ENCODE results near the gene KLHL13.
"Not testable (repeated sequence)": the region's sequence is repeated elsewhere in the genome, so short reads cannot be mapped to it uniquely, and the experiment has no call there.

The KLHL13 gene

GRCh38 chrX:118116713-118117550 lies at the start of gene KLHL13:
Gene KLHL13, minus strand, starts transcription at chrX:118116810. Its CDS starts 88,337 bp downstream, at chrX:118028473.
- Histone ChIP-seq H3K4me3 (no peak within 1 kb of the TSS), H3K9ac (no peak within 1 kb of the TSS), H4K20me1 (no peaks in the 10 kb centered on the region), H3K4me2 (no peak within 1 kb of the TSS), H3K27me3 (no peaks in the 10 kb centered on the region), H3K4me1 (no peaks in the 10 kb centered on the region), H3K36me3 (no peaks in the 10 kb centered on the region), H3K27ac (no peak within 1 kb of the TSS), H3K9me3 (replicated peaks in 1 of 11) (peaks cover 0 to 12% (median 7%) of the 10 kb centered on the region in 11 experiments; a peak in 14 of 22 replicates)
- TF ChIP-seq Cebpa-rat (IDR thresholded peaks at IDR 0.05): no peak

DNA sequence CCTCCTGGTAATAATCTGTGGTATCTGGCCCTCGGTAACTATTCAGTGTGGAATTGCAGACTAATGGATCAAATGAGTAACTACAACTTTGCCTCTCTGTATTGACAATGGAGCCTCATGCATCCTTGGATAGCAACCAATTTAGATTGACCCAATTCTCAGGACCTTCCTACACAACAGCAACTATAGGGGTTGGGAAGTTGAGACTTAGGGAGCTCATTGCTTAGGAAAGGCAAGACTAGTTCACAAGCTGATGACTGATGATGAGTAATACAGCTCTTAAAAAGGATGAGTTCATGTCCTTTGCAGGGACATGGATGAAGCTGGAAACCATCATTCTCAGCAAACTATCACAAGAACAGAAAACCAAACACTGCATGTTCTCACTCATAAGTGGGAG lies 47.5 kb upstream of the KLHL13 start:
- Histone ChIP-seq H3K9me3 (replicated peaks in 1 of 11) (no peaks in the 10 kb centered on the region), H3K4me2 (no peak overlapping the region), H3K27ac (no peak overlapping the region), H4K20me1 (no peaks in the 10 kb centered on the region), H3K4me3 (no peak overlapping the region), H3K27me3 (no peaks in the 10 kb centered on the region), H3K36me3 (no peaks in the 10 kb centered on the region), H3K4me1 (no peaks in the 10 kb centered on the region), H3K9ac (no peak overlapping the region)
- TF ChIP-seq Cebpa-rat (IDR thresholded peaks at IDR 0.05): no peak

DNA sequence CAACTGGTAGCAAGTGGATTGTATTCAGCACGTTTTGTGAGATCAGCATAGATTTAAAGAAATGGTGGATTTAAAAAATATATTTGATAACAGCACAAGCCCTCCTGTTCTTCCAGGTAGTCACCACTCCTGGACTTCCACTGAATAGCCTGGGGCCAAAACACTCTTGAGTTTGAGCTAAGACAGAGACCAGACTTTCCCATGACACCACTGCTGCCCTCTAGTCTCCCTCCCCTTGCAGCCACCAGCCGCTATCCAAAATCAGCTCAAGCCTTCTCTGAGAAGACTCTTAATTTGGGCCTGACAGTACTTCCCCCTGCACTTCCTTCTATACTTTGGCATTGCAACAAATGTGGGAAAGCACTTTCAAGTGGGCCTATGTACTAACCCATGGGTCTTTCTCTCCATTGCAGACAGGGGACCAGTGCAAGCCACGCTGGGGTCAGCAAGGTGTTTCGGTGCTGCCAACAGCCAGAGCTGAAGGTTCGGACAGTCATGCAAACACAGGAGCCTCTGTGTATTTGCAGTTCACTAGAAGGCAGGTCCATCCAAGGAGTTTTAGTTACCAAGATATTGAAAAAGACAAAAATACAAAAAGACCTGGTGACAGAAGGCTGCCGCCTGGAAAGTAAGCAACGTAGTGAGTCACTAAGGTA lies 40.5 kb upstream of the KLHL13 start:
- no peak overlapping the region for H3K9ac ChIP-seq
- H4K20me1 ChIP-seq: no peaks in the 10 kb centered on the region
- no peak overlapping the region for H3K4me2 ChIP-seq
- H3K27ac ChIP-seq: no peak overlapping the region
- H3K4me3 ChIP-seq: no peak overlapping the region
- H3K9me3 ChIP-seq (replicated peaks in 1 of 11): no peaks in the 10 kb centered on the region
- no peaks in the 10 kb centered on the region for H3K27me3 ChIP-seq
- H3K4me1 ChIP-seq: no peaks in the 10 kb centered on the region
- no peak for TF ChIP-seq Cebpa-rat (IDR thresholded peaks at IDR 0.05)
- H3K36me3 ChIP-seq: no peaks in the 10 kb centered on the region

- no peaks in the 10 kb centered on the region for H3K9me3 ChIP-seq (replicated peaks in 1 of 11)
- H3K9ac ChIP-seq: no peak overlapping the region
- no peaks in the 10 kb centered on the region for H4K20me1 ChIP-seq
- H3K27ac ChIP-seq: no peak overlapping the region
- H3K27me3 ChIP-seq: no peaks in the 10 kb centered on the region
- no peaks in the 10 kb centered on the region for H3K36me3 ChIP-seq
- H3K4me2 ChIP-seq: no peak overlapping the region
- no peaks in the 10 kb centered on the region for H3K4me1 ChIP-seq
- H3K4me3 ChIP-seq: no peak overlapping the region
- no peak for TF ChIP-seq Cebpa-rat (IDR thresholded peaks at IDR 0.05)
Measured at GRCh38 chrX:118156254-118156952, 39.8 kb upstream of the KLHL13 start.

DNA sequence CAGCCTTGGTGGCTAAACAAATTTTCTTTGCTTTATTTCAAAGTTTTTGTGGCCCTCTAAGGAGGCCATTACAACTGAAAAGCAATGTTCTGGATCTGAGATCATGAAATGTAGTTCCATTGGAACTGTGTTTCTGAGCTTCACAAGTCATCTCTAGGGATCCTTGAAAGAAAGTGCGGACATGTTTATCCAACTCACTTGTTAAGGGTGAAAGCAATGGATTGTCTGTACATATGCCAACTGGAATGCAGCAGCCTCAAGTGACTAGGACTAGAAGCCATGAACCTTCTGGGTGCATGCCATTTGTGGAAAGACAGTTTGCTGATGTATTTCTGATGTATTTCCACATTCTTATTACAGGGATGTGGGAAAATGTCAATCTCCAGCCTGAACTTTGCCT lies 36.7 kb upstream of the KLHL13 start:
- Histone ChIP-seq H3K4me3 (no peak overlapping the region), H3K9ac (no peak overlapping the region), H3K27ac (no peak overlapping the region), H3K9me3 (replicated peaks in 1 of 11) (no peaks in the 10 kb centered on the region), H3K4me2 (no peak overlapping the region), H4K20me1 (no peaks in the 10 kb centered on the region), H3K36me3 (no peaks in the 10 kb centered on the region), H3K27me3 (no peaks in the 10 kb centered on the region), H3K4me1 (no peaks in the 10 kb centered on the region)
- no peak for TF ChIP-seq Cebpa-rat (IDR thresholded peaks at IDR 0.05)

DNA sequence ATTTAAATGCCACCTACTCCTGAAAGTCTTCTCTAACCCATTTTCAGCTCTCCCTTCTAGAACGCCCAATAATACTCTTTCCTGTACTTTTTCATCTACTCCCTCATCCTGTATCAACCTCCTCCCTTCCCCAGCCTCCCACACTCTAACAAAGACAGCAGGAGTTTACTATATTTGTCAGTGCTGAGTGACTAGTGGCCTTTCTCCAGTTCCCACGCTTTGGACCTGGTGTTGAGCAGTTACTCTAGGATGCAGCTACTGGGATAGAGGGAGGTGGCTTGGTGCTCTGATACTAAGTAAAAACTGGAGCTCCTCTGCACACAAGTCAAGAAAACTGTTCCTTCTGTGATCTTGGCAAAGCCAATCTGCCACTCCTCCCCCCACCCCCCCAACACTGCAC lies 36.1 kb upstream of the KLHL13 start:
- no peak overlapping the region for H3K4me3 ChIP-seq
- H3K4me1 ChIP-seq: no peaks in the 10 kb centered on the region
- H3K36me3 ChIP-seq: no peaks in the 10 kb centered on the region
- TF ChIP-seq Cebpa-rat (IDR thresholded peaks at IDR 0.05): no peak
- H3K9me3 ChIP-seq (replicated peaks in 1 of 11): peaks cover 0 to 4% (median 0%) of the 10 kb centered on the region in 11 experiments; a peak in 1 of 22 replicates
- H3K4me2 ChIP-seq: no peak overlapping the region
- H3K9ac ChIP-seq: no peak overlapping the region
- H4K20me1 ChIP-seq: no peaks in the 10 kb centered on the region
- no peaks in the 10 kb centered on the region for H3K27me3 ChIP-seq
- no peak overlapping the region for H3K27ac ChIP-seq

DNA sequence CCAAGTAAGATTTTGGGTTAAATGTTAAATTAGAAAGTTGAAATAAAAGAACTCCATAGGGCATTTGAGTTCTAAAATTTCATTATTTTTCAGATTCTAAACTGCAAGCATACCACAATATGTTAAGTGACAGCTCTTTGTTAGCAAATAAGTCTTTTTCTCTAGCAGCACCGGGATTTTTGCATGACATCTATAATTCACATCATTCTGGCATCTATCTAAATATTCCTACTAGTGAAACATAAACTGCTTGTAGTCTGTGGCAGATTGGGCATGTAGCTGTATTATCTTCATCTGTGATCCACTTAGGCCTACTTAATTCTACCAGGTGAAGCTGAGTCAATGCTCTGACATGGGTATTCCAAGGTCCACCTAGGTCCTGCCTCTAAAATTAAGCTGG lies 32.1 kb upstream of the KLHL13 start:
- no peak for TF ChIP-seq Cebpa-rat (IDR thresholded peaks at IDR 0.05)

DNA sequence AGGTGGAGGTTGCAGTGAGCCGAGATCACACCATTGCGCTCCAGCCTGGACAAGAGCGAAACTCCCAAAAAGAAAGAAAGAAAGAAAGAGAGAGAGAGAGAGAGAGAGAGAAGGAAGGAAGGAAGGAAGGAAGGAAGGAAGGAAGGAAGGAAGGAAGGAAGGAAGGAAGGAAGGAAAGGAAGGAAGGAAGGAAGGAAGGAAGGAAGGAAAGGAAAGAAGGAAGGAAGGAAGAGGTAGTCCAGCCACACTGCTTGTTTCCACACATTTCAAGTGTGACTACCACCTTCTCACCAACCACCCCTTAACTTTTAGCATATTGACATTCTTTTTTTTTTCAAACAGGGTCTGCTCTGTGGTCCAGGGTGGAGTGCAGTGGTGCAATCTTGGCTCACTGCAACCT lies 31.2 kb upstream of the KLHL13 start:
- not testable (repeated sequence) for H3K36me3 ChIP-seq; H3K4me2 ChIP-seq; H4K20me1 ChIP-seq; H3K4me1 ChIP-seq; H3K9me3 ChIP-seq (replicated peaks in 1 of 11); H3K9ac ChIP-seq; H3K27me3 ChIP-seq; H3K27ac ChIP-seq; H3K4me3 ChIP-seq

More for the DNA sequence above, 32.1 kb upstream of the KLHL13 start:
- Histone ChIP-seq H3K4me3 (no peak overlapping the region), H3K9me3 (replicated peaks in 1 of 11) (peaks cover 0 to 5% (median 0%) of the 10 kb centered on the region in 11 experiments; a peak in 2 of 22 replicates), H3K36me3 (no peaks in the 10 kb centered on the region), H3K27ac (no peak overlapping the region), H3K4me2 (no peak overlapping the region), H3K9ac (no peak overlapping the region), H3K27me3 (no peaks in the 10 kb centered on the region), H3K4me1 (no peaks in the 10 kb centered on the region), H4K20me1 (no peaks in the 10 kb centered on the region)

GRCh38 chrX:118143578-118143977 lies 27.0 kb upstream of the KLHL13 start:
- Histone ChIP-seq H3K4me3 (no peak overlapping the region), H3K27me3 (no peaks in the 10 kb centered on the region), H3K9ac (no peak overlapping the region), H3K36me3 (no peaks in the 10 kb centered on the region), H3K9me3 (replicated peaks in 1 of 11) (peaks cover 0 to 6% (median 2%) of the 10 kb centered on the region in 11 experiments; a peak in 5 of 22 replicates), H4K20me1 (no peaks in the 10 kb centered on the region), H3K4me1 (no peaks in the 10 kb centered on the region), H3K4me2 (no peak overlapping the region), H3K27ac (no peak overlapping the region)
- TF ChIP-seq Cebpa-rat (IDR thresholded peaks at IDR 0.05): no peak
